ENCODE results near the gene MED12L.
"Not testable (repeated sequence)": the region's sequence is repeated elsewhere in the genome, so short reads cannot be mapped to it uniquely, and the experiment has no call there.

MED12L gene

GRCh38 chr3:151236736-151237135 lies 151.3 kb downstream of the MED12L start:
- no peak for DNase-seq (ENCODE audit: low read depth, low spot score)
- ChIA-PET CTCF (interaction anchor here (1.4 kb wide), 1 partner anchor 9 kb away, joined by 5 read pairs; no protein-coding TSS in a partner anchor), POLR2A (no interaction called here)
- no peak overlapping the region for H3K4me3 ChIP-seq (ENCODE audit: low read depth, low read length)
- no peak for TF ChIP-seq CTCF (IDR thresholded peaks at IDR 0.05; ENCODE audit: insufficient read depth, low read length, missing control alignments)

GRCh38 chr3:151242006-151242405 lies 156.5 kb downstream of the MED12L start:
- H3K4me3 ChIP-seq (ENCODE audit: low read depth, low read length); DNase-seq (ENCODE audit: low read depth, low spot score); POLR2A ChIA-PET; CTCF ChIA-PET: not testable (repeated sequence)

GRCh38 chr3:151248772-151249337 lies 163.4 kb downstream of the MED12L start:
- TF ChIP-seq CTCF (IDR thresholded peaks at IDR 0.05; ENCODE audit: insufficient read depth, low read length, missing control alignments): no peak
- POLR2A ChIA-PET: no interaction called here
- CTCF ChIA-PET: interaction anchor here (0.9 to 2.2 kb wide), 3 partner anchors 21 to 33 kb away, joined by 3 to 7 read pairs (median 3); no protein-coding TSS in a partner anchor
- no peak overlapping the region for H3K4me3 ChIP-seq (ENCODE audit: low read depth, low read length)
- no peak for DNase-seq (ENCODE audit: low read depth, low spot score)

GRCh38 chr3:151256749-151257148 lies 171.3 kb downstream of the MED12L start:
- no peak overlapping the region for H3K4me3 ChIP-seq (ENCODE audit: low read depth, low read length)
- CTCF ChIA-PET: interaction anchor here (0.6 to 5.3 kb wide), 6 partner anchors 26 to 308 kb away, joined by 3 to 31 read pairs (median 3); no protein-coding TSS in a partner anchor
- POLR2A ChIA-PET: no interaction called here
- no peak for TF ChIP-seq CTCF (IDR thresholded peaks at IDR 0.05; ENCODE audit: insufficient read depth, low read length, missing control alignments)
- DNase-seq (ENCODE audit: low read depth, low spot score): no peak

- POLR2A ChIA-PET: no interaction called here
Observed at GRCh38 chr3:151259664-151260063, 174.2 kb downstream of the MED12L start.

GRCh38 chr3:151262871-151263525 lies 177.5 kb downstream of the MED12L start:
- ChIA-PET POLR2A (no interaction called here), CTCF (interaction anchor here (0.9 to 4.2 kb wide), 7 partner anchors 17 to 95 kb away, joined by 3 to 15 read pairs (median 4); no protein-coding TSS in a partner anchor)
- no peak for TF ChIP-seq CTCF (IDR thresholded peaks at IDR 0.05; ENCODE audit: insufficient read depth, low read length, missing control alignments)
- H3K4me3 ChIP-seq (ENCODE audit: low read depth, low read length): no peak overlapping the region
- DNase-seq (ENCODE audit: low read depth, low spot score): no peak

More at GRCh38 chr3:151259664-151260063, 174.2 kb downstream of the MED12L start:
- no peak for TF ChIP-seq CTCF (IDR thresholded peaks at IDR 0.05; ENCODE audit: insufficient read depth, low read length, missing control alignments)
- no peak for DNase-seq (ENCODE audit: low read depth, low spot score)
- H3K4me3 ChIP-seq (ENCODE audit: low read depth, low read length): no peak overlapping the region
- CTCF ChIA-PET: interaction anchor here (0.9 to 4.2 kb wide), 3 partner anchors 23 to 91 kb away, joined by 3 to 15 read pairs (median 9); no protein-coding TSS in a partner anchor

Measured in AG04449 (cell line).